A549 (cell line): Measurements from ENCODE around the gene TNPO3.

Source experiments
- CEBPB ChIP-seq, 2 experiments: fragments of >200 bp in 1 of 2; sonication (Bioruptor Twin) in 1 of 2; formaldehyde crosslinking in 1 of 2; IDR thresholded peaks; 2 replicates each; pipeline ENCODE4 v1.6.1; 2012 to 2016
- CHD4 ChIP-seq: fragments of 200-600 bp; sonication (generic); IDR thresholded peaks from 2 replicates; pipeline ENCODE4 v1.6.1; 2016; ENCODE audit warnings: antibody characterized with exemption, mild to moderate bottlenecking, borderline replicate concordance
- CTCF ChIP-seq: fragments of >200 bp; sonication (Bioruptor Twin); formaldehyde crosslinking; IDR thresholded peaks from 3 replicates; pipeline ENCODE4 v1.5.1; 2016
- EP300 ChIP-seq, 2 experiments: fragments of >200 bp; sonication (Bioruptor Twin); formaldehyde crosslinking; IDR thresholded peaks; 2 replicates in 1 of 2; 3 replicates in 1 of 2; pipeline ENCODE4 v1.6.1; 2016 to 2017
- KDM5A ChIP-seq: fragments of 200-600 bp; sonication (generic); IDR thresholded peaks from 2 replicates; pipeline ENCODE4 v1.6.1; 2016; ENCODE audit warnings: antibody characterized with exemption, mild to moderate bottlenecking
- MAX ChIP-seq: IDR thresholded peaks from 2 replicates; pipeline ENCODE4 v1.6.1; 2012
- MAZ ChIP-seq: fragments of 150-350 bp; IDR thresholded peaks from 2 replicates; pipeline ENCODE4 v1.6.1; 2014; ENCODE audit warnings: antibody characterized with exemption, low read depth, low read length, borderline replicate concordance
- MYC ChIP-seq: IDR thresholded peaks from 2 replicates; pipeline ENCODE4 v1.6.1; 2012; ENCODE audit warnings: mild to moderate bottlenecking, inconsistent platforms, low read length, improper control_type of control experiment, borderline replicate concordance
- NFE2L2 ChIP-seq: fragments of 150-350 bp; conservative IDR thresholded peaks from 2 replicates; pipeline ENCODE4 v1.6.1; 2014; ENCODE audit warnings: low read length
- POLR2A ChIP-seq: IDR thresholded peaks from 2 replicates; pipeline ENCODE4 v1.6.1; 2012; ENCODE audit warnings: mild to moderate bottlenecking, low read length
- POLR2AphosphoS2 ChIP-seq: conservative IDR thresholded peaks from 2 replicates; pipeline ENCODE4 v1.6.1; 2012; ENCODE audit warnings: low read length, improper control_type of control experiment, inconsistent platforms
- REST ChIP-seq: fragments of 200-600 bp; sonication (generic); IDR thresholded peaks from 2 replicates; pipeline ENCODE4 v1.6.1; 2016; ENCODE audit warnings: antibody characterized with exemption, mild to moderate bottlenecking, moderate library complexity
- USF2 ChIP-seq: fragments of 450-650 bp; IDR thresholded peaks from 2 replicates; pipeline ENCODE4 v1.6.1; 2014; ENCODE audit warnings: antibody characterized with exemption

GRCh38 chr7:128934361-128935341 is 120.3 kb downstream of the TNPO3 start:
- TF ChIP-seq NFE2L2 (no peak), CTCF (no peak), POLR2A (no peak), KDM5A (no peak), CEBPB (IDR thresholded peaks at IDR 0.05) (no peak), POLR2AphosphoS2 (no peak), EP300 (IDR thresholded peaks at IDR 0.05) (no peak), MAZ (no peak), MYC (no peak), CHD4 (no peak), USF2 (no peak), REST (no peak), MAX (no peak)
